Stomach (tissue), 9 donors: ENCODE data around the gene SDC3. TPM values are rescaled to one million over a fixed set of nuclear protein-coding genes. Genes with fewer than 3 reads are reported as not detected.
"Not testable (repeated sequence)": the region's sequence is repeated elsewhere in the genome, so short reads cannot be mapped to it uniquely, and the experiment has no call there.

Experiments used
- DNase-seq, 2 donors: peaks; one replicate each; pipeline versions ENCODE4 v3.0.0 to v3.0.0-alpha.2; 2013 to 2019
- H3K27ac ChIP-seq, 5 donors: fragments of 200-600 bp in 4 of 5; sonication (generic) in 4 of 5; one replicate each; pipeline ENCODE4 v1.5.1; 2013 to 2019; ENCODE audit warnings: mild to moderate bottlenecking in 1 of 5, moderate library complexity in 1 of 5
- H3K27me3 ChIP-seq, 3 donors: fragments of 200-600 bp; sonication (generic); one replicate each; pipeline ENCODE4 v1.5.1; 2017 to 2019; ENCODE audit warnings: mixed run types in 1 of 3
- H3K36me3 ChIP-seq, 4 donors: fragments of 200-600 bp; sonication (generic); 1 replicate in 3 of 4; 2 replicates in 1 of 4; pipeline ENCODE4 v1.5.1; 2016 to 2019
- H3K4me1 ChIP-seq, 4 donors: fragments of 200-600 bp; sonication (generic); one replicate each; pipeline ENCODE4 v1.5.1; 2016 to 2019
- H3K4me3 ChIP-seq, 4 donors: fragments of 200-600 bp; sonication (generic) in 3 of 4; one replicate each; pipeline ENCODE4 v1.5.1; 2016 to 2019; ENCODE audit warnings: mild to moderate bottlenecking in 1 of 4
- H3K9me3 ChIP-seq, 4 donors: fragments of 200-600 bp; sonication (generic); one replicate each; pipeline ENCODE4 v1.5.1; 2016 to 2019
- EP300 ChIP-seq: sonication (generic); formaldehyde crosslinking; IDR thresholded peaks from one replicate; pipeline ENCODE4 v1.6.1; 2017; ENCODE audit warnings: antibody characterized with exemption
- POLR2A ChIP-seq, 4 donors: fragments of 450-650 bp; IDR thresholded peaks; one replicate each; pipeline ENCODE4 v1.6.1; 2016; ENCODE audit warnings: antibody characterized with exemption in 4 of 4, control low read depth in 2 of 4, mild to moderate bottlenecking in 1 of 4, moderate library complexity in 1 of 4
- POLR2AphosphoS5 ChIP-seq, 3 donors: sonication (generic); formaldehyde crosslinking; IDR thresholded peaks; one replicate each; pipeline ENCODE4 v1.6.1; 2016; ENCODE audit warnings: antibody characterized with exemption in 3 of 3
- WGBS, 5 donors: extraction: QIAGEN DNeasy Blood & Tissue Kit in 3 of 5; methylation state at CpG; one replicate each; pipeline versions ENCODE4 v1.1.5 to v1.1.7; 2013 to 2018; 5-methylcytosine and 5-hydroxymethylcytosine counted together
- intact Hi-C: fragments of 100-400 bp; cut with DNase I; formaldehyde crosslinking; loops from one replicate; pipeline ENCODE4 v1.15.1; 2023; ENCODE audit warnings: low total_unique reads
- polyA plus RNA-seq, 3 donors: library from polyadenylated mRNA; stranded (reverse); fragments of 200-250 nt; gene quantifications; one replicate each; pipeline ENCODE4 v1.2.3, GENCODE V29; 2013
- total RNA-seq, 5 donors: library from RNA; depleted of rRNA; stranded (reverse); fragments of >200 nt; gene quantifications; one replicate each; pipeline versions ENCODE4 v1.1.0 to v1.2.3, GENCODE V29; 2014 to 2016
- TF ChIP-seq, protein P1 (sequence below), 7 experiments: fragments of 450-650 bp in 4 of 7; fragments of 200-600 bp in 3 of 7; sonication (generic) in 3 of 7; IDR thresholded peaks; one replicate each; pipeline ENCODE4 v1.5.1; 2016 to 2019; ENCODE audit warnings: antibody characterized with exemption in 7 of 7, control low read depth in 2 of 7, mild to moderate bottlenecking in 1 of 7
- donor health status: healthy with polysubstance abuse.
- donor health status: Bipolar disorder and iron deficiency.
- donor health status: healthy.

SDC3 gene
- total and polyA plus RNA-seq, 8 donors, result 0.58 to 47.2 (median 15.2) TPM

DNA sequence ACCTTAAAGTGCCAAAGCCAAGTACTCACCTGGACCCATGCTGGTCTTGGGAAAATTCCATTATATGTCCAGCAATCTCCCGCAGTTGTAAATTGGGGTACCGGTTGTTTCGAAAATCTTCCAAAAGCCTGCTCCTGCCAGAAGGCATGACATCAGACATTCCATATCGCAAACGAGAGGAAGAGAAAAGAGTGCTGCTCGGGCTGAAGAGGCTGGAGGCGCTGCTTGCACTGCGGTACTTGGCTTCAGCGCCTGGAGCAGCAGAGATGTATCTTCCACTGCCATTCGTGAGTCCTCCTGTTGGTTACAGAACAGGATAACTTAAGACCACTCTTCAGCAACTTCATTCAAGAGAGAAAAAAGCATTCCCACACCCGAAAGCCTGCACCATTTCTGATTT is 45.1 kb upstream of the SDC3 start:
- Histone ChIP-seq H3K4me3 (no peak overlapping the region), H3K27ac (no peak overlapping the region), H3K9me3 (no peaks in the 10 kb centered on the region), H3K27me3 (no peaks in the 10 kb centered on the region), H3K4me1 (peaks cover 0 to 14% (median 2%) of the 10 kb centered on the region in 4 donors), H3K36me3 (peaks cover 48 to 90% (median 87%) of the 10 kb centered on the region in 4 donors)
- no peak for DNase-seq
- 88 to 95% (median 93%) methylated on average over 11 of the region's 11 CpGs for WGBS, 5 donors
- TF ChIP-seq EP300, result no peak
- TF ChIP-seq, protein P1, sequence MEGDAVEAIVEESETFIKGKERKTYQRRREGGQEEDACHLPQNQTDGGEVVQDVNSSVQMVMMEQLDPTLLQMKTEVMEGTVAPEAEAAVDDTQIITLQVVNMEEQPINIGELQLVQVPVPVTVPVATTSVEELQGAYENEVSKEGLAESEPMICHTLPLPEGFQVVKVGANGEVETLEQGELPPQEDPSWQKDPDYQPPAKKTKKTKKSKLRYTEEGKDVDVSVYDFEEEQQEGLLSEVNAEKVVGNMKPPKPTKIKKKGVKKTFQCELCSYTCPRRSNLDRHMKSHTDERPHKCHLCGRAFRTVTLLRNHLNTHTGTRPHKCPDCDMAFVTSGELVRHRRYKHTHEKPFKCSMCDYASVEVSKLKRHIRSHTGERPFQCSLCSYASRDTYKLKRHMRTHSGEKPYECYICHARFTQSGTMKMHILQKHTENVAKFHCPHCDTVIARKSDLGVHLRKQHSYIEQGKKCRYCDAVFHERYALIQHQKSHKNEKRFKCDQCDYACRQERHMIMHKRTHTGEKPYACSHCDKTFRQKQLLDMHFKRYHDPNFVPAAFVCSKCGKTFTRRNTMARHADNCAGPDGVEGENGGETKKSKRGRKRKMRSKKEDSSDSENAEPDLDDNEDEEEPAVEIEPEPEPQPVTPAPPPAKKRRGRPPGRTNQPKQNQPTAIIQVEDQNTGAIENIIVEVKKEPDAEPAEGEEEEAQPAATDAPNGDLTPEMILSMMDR (IDR thresholded peaks at IDR 0.05), result no peak
- no peak for TF ChIP-seq POLR2A (IDR thresholded peaks at IDR 0.05)
- no peak for TF ChIP-seq POLR2AphosphoS5 (IDR thresholded peaks at IDR 0.05)
- intact Hi-C loops, result no loop called here

DNA sequence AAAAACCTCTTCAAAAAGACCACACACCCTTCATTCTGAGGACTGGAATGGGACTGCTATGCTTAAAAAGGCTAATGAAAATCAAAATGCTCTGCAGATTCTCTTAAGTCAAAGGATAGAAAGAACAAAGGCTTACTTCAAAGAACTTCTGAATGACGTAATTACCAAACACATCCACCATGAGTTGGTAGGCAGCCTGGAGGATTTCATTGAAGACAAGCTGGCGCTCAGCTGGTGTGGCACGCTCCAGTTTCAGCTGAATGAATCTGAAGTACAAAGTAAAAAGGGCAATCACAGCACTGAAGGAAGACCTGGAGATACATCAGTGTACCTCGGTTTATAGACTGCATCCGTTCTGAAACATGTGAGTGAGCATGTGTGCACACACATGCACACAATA is 43.5 kb upstream of the SDC3 start:
- no peaks in the 10 kb centered on the region for H3K9me3 ChIP-seq
- DNase-seq, result peak in 1 of 2 donors; percentile 46
- H3K4me3 ChIP-seq, result no peak overlapping the region
- H3K27me3 ChIP-seq, result no peaks in the 10 kb centered on the region
- TF ChIP-seq POLR2A (IDR thresholded peaks at IDR 0.05) (no peak), EP300 (no peak), POLR2AphosphoS5 (IDR thresholded peaks at IDR 0.05) (no peak)
- TF ChIP-seq, protein P1 (IDR thresholded peaks at IDR 0.05), result no peak
- peaks cover 61 to 92% (median 89%) of the 10 kb centered on the region in 4 donors for H3K36me3 ChIP-seq
- H3K27ac ChIP-seq, result no peak overlapping the region
- intact Hi-C loops, result no loop called here
- WGBS, 5 donors, result 78 to 90% (median 88%) methylated on average over 5 of the region's 5 CpGs
- H3K4me1 ChIP-seq, result peaks cover 0 to 14% (median 2%) of the 10 kb centered on the region in 4 donors

DNA sequence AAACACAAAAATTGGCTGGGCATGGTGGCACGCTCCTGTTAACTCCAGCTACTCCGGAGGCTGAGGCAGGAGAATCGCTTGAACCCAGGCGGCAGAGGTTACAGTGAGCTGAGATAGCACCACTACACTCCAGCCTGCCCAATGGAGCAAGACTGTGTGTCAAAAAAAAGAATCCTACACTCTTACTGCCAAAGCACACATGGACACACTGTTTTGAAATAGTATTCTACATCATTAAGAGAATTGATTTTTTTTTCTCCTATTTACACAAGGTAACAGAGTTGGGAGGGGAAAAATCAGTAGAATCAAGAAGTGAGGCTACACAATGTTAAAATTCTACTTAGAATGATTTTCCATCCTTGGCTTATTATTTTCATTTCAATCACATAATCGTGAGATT is 42.1 kb upstream of the SDC3 start:
- TF ChIP-seq POLR2A (IDR thresholded peaks at IDR 0.05), result no peak
- no peak for TF ChIP-seq EP300
- no peak for TF ChIP-seq POLR2AphosphoS5 (IDR thresholded peaks at IDR 0.05)
- TF ChIP-seq, protein P1 (IDR thresholded peaks at IDR 0.05), result no peak
- H3K27me3 ChIP-seq, result no peaks in the 10 kb centered on the region
- intact Hi-C loops, result no loop called here
- WGBS, 5 donors, result 91 to 97% (median 95%) methylated on average over 5 of the region's 5 CpGs
- no peak overlapping the region for H3K27ac ChIP-seq
- H3K4me3 ChIP-seq, result no peak overlapping the region
- peaks cover 0 to 5% (median 2%) of the 10 kb centered on the region in 4 donors for H3K4me1 ChIP-seq
- no peaks in the 10 kb centered on the region for H3K9me3 ChIP-seq
- H3K36me3 ChIP-seq, result peaks cover 61 to 94% (median 91%) of the 10 kb centered on the region in 4 donors
- DNase-seq, result no peak

DNA sequence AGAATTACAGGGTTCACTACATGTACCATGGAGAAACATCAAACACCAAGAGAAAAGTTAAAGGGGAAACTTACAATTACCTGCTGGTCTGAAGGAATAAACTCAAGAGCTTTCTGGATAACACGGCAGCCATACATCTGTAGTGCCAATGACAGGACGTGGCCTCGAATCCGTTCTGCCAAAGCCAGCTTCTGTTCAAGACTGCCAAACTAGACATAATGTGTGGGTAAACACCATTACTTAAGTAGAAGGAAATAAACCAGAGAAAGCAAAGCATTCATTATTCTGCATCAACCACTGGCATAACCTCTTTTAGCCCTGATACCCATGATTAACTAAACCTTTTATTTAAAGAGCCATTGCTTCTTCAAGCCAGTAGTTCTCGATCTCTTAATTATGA is 41.5 kb upstream of the SDC3 start:
- 42 to 74% (median 72%) methylated on average over 5 of the region's 5 CpGs for WGBS, 5 donors
- Histone ChIP-seq H3K36me3 (peaks cover 63 to 96% (median 95%) of the 10 kb centered on the region in 4 donors), H3K9me3 (no peaks in the 10 kb centered on the region), H3K27ac (no peak overlapping the region), H3K4me1 (peaks cover 0 to 4% (median 0%) of the 10 kb centered on the region in 4 donors), H3K4me3 (no peak overlapping the region), H3K27me3 (no peaks in the 10 kb centered on the region)
- intact Hi-C loops, result no loop called here
- no peak for DNase-seq
- TF ChIP-seq, protein P1 (IDR thresholded peaks at IDR 0.05), result no peak
- TF ChIP-seq POLR2AphosphoS5 (IDR thresholded peaks at IDR 0.05) (no peak), EP300 (no peak), POLR2A (IDR thresholded peaks at IDR 0.05) (no peak)

DNA sequence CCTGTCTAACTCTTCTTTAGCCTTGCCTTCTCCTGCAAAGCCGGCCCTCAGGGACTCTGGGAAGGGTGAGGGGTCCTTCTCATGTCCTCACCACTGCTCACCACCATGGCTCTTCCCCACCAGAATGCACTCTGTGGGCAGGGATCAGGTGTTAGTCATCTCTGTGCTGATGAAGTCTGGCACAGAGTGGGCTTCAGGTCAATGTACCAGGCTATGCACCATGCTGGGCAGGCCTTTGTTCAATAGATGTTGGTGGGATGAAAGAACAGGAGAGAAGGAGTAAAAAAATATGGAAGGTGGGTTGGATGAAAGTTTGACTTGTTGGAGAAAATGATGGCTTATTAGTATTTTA is 40.9 kb upstream of the SDC3 start:
- WGBS, 5 donors, result no CpG with 5 or more reads among the region's 1 CpG
- H3K27me3 ChIP-seq, H3K4me3 ChIP-seq, H3K9me3 ChIP-seq, H3K27ac ChIP-seq, intact Hi-C loops, H3K4me1 ChIP-seq, DNase-seq: not testable (repeated sequence)
- peaks cover 63 to 96% (median 95%) of the 10 kb centered on the region in 4 donors for H3K36me3 ChIP-seq

DNA sequence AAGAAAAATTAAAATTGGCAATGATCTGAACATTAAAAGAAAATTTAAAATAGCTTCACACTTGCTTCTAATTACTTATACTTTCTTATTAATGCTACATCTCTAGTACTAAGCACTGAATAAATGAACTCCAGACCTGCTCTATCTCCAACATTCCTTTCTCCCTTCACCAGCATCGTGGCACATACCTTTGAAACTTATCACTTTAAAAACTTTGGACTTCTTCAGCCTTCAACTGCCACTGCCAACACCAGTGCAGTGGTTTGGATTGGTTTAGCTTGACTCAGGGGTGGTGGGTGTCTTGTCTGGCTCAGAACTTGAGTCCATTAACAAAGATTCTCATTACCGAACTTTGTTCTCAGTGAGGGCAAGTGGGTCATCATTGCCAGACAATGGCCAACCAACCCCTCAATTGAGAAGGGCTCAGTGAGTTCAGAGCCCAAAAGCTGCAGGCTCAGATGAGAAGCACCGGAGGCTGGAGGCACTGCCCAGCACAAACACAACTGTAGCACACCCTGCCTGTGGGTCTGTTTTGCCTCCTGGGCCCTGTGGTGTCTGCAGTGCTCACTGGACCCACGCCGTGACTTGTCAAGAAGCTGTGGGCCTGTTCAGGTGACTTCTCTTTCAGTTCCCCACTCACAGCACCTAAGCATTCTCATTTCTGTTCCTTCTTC is 40.4 kb upstream of the SDC3 start:
- H3K27ac ChIP-seq, H3K9me3 ChIP-seq, DNase-seq, H3K4me3 ChIP-seq, H3K27me3 ChIP-seq, H3K4me1 ChIP-seq, intact Hi-C loops: not testable (repeated sequence)
- peaks cover 62 to 96% (median 95%) of the 10 kb centered on the region in 4 donors for H3K36me3 ChIP-seq
- WGBS, 5 donors, result 33 to 61% (median 39%) methylated on average over 1 to 2 of the region's 5 CpGs
